ENCODE measurements around the gene ZIC5. TPM values are rescaled to one million over a fixed set of nuclear protein-coding genes. Genes with fewer than 3 reads are reported as not detected.

The ZIC5 gene
- total and polyA plus RNA-seq, 2 of the 13 experiments (the other 11 are each of a cell fraction or from before 2014, with no cell fraction given): 0.02 to 0.07 TPM

- TF ChIP-seq ZBED4 (CRISPR knock-in tag; IDR thresholded peaks at IDR 0.05; ENCODE audit: borderline replicate concordance) (no peak), ZC3H4 (CRISPR knock-in tag; IDR thresholded peaks at IDR 0.05; ENCODE audit: borderline replicate concordance) (no peak), FOSL2 (CRISPR knock-in tag; IDR thresholded peaks at IDR 0.05) (peak; percentile 29; the same call in 1 of the 2 replicates), ZNF83 (CRISPR knock-in tag; IDR thresholded peaks at IDR 0.05; ENCODE audit: borderline replicate concordance) (no peak), ZNF121 (CRISPR knock-in tag; IDR thresholded peaks at IDR 0.05) (no peak), NPAS2 (CRISPR knock-in tag; IDR thresholded peaks at IDR 0.05; ENCODE audit: borderline replicate concordance) (no peak), DMAP1 (CRISPR knock-in tag; IDR thresholded peaks at IDR 0.05) (no peak), ZNF691 (CRISPR knock-in tag; IDR thresholded peaks at IDR 0.05; ENCODE audit: borderline replicate concordance, low read depth) (no peak), ZNF160 (CRISPR knock-in tag; IDR thresholded peaks at IDR 0.05) (no peak), ZFP90 (CRISPR knock-in tag; IDR thresholded peaks at IDR 0.05; ENCODE audit: borderline replicate concordance) (no peak), EP300 (IDR thresholded peaks at IDR 0.05; ENCODE audit: low read depth in 2 of 2, low read length in 2 of 2) (peak in 1 of 2 experiments; percentile 71; a peak in 2 of 4 replicates), EP300 (CRISPR knock-in tag; IDR thresholded peaks at IDR 0.05; ENCODE audit: borderline replicate concordance) (peak; percentile 44; the same call in 1 of the 2 replicates), ZFYVE20 (CRISPR knock-in tag; IDR thresholded peaks at IDR 0.05; ENCODE audit: borderline replicate concordance, low read depth) (no peak), ZNF264 (CRISPR knock-in tag; IDR thresholded peaks at IDR 0.05) (0 out of 2 replicates have a peak, but pooled peaks have one; percentile 54), ZNF329 (CRISPR knock-in tag; IDR thresholded peaks at IDR 0.05; ENCODE audit: low read depth) (no peak), ZBTB43 (CRISPR knock-in tag; conservative IDR thresholded peaks at IDR 0.05) (0 out of 2 replicates have a peak, but pooled peaks have one; percentile 27), KMT2B (CRISPR knock-in tag; IDR thresholded peaks at IDR 0.05) (no peak), NFE2L1 (CRISPR knock-in tag; IDR thresholded peaks at IDR 0.05; ENCODE audit: borderline replicate concordance) (no peak), SETDB1 (CRISPR knock-in tag; IDR thresholded peaks at IDR 0.05; ENCODE audit: borderline replicate concordance) (no peak), RFXAP (CRISPR knock-in tag; IDR thresholded peaks at IDR 0.05; ENCODE audit: borderline replicate concordance) (no peak), ZNF34 (CRISPR knock-in tag; IDR thresholded peaks at IDR 0.05; ENCODE audit: borderline replicate concordance) (no peak), SNAPC2 (CRISPR knock-in tag; IDR thresholded peaks at IDR 0.05) (no peak), ZNF468 (CRISPR knock-in tag; IDR thresholded peaks at IDR 0.05) (no peak), PHF21A (CRISPR knock-in tag; IDR thresholded peaks at IDR 0.05) (0 out of 2 replicates have a peak, but pooled peaks have one; percentile 51), ZNF235 (CRISPR knock-in tag; IDR thresholded peaks at IDR 0.05; ENCODE audit: borderline replicate concordance) (no peak), ESRRA (CRISPR knock-in tag; IDR thresholded peaks at IDR 0.05; ENCODE audit: low read depth) (no peak), GATAD1 (CRISPR knock-in tag; IDR thresholded peaks at IDR 0.05) (0 out of 2 replicates have a peak, but pooled peaks have one; percentile 11)
Observed at GRCh38 chr13:99941086-99941485, 30.5 kb downstream of the ZIC5 start (continued).
